Ascending aorta (tissue), 2 donors: ENCODE data around the gene TBC1D4. TPM values are rescaled to one million over a fixed set of nuclear protein-coding genes. Genes with fewer than 3 reads are reported as not detected.
"Not testable (repeated sequence)": the region's sequence is repeated elsewhere in the genome, so short reads cannot be mapped to it uniquely, and the experiment has no call there.

Experiments used
- DNase-seq, 2 donors: peaks; one replicate each; pipeline ENCODE4 v3.0.0-alpha.2; 2019; ENCODE audit warnings: low spot score in 2 of 2
- H3K27ac ChIP-seq, 2 donors: fragments of 200-600 bp; sonication (generic); one replicate each; pipeline ENCODE4 v1.5.1; 2016 to 2017; ENCODE audit warnings: mild to moderate bottlenecking in 1 of 2
- H3K27me3 ChIP-seq: fragments of 200-600 bp; sonication (generic); one replicate; pipeline ENCODE4 v1.5.1; 2017
- H3K36me3 ChIP-seq, 2 donors: fragments of 200-600 bp; sonication (generic); one replicate each; pipeline ENCODE4 v1.5.1; 2016
- H3K4me1 ChIP-seq, 2 donors: fragments of 200-600 bp; sonication (generic); one replicate each; pipeline ENCODE4 v1.5.1; 2016 to 2017; ENCODE audit warnings: mild to moderate bottlenecking in 1 of 2
- H3K4me3 ChIP-seq, 2 donors: fragments of 200-600 bp; sonication (generic); one replicate each; pipeline ENCODE4 v1.5.1; 2016 to 2017; ENCODE audit warnings: mild to moderate bottlenecking in 1 of 2
- H3K9me3 ChIP-seq, 2 donors: fragments of 200-600 bp; sonication (generic); one replicate each; pipeline ENCODE4 v1.5.1; 2016
- intact Hi-C: fragments of 100-400 bp; cut with DNase I; formaldehyde crosslinking; loops from one replicate; pipeline ENCODE4 v1.15.1; 2023
- total RNA-seq: library from RNA; depleted of rRNA; stranded (reverse); fragments of >200 nt; gene quantifications from one replicate; pipeline ENCODE4 v1.1.0, GENCODE V29; 2016
- TF ChIP-seq, protein P1 (sequence below), 3 experiments: fragments of 200-600 bp in 2 of 3; fragments of 450-650 bp in 1 of 3; sonication (generic) in 2 of 3; IDR thresholded peaks; one replicate each; pipeline ENCODE4 v1.5.1; 2016 to 2019; ENCODE audit warnings: antibody characterized with exemption in 3 of 3, mild to moderate bottlenecking in 1 of 3, moderate library complexity in 1 of 3

Gene TBC1D4
- total RNA-seq, 1 donor from 2014 or later, result 9.5 TPM

DNA sequence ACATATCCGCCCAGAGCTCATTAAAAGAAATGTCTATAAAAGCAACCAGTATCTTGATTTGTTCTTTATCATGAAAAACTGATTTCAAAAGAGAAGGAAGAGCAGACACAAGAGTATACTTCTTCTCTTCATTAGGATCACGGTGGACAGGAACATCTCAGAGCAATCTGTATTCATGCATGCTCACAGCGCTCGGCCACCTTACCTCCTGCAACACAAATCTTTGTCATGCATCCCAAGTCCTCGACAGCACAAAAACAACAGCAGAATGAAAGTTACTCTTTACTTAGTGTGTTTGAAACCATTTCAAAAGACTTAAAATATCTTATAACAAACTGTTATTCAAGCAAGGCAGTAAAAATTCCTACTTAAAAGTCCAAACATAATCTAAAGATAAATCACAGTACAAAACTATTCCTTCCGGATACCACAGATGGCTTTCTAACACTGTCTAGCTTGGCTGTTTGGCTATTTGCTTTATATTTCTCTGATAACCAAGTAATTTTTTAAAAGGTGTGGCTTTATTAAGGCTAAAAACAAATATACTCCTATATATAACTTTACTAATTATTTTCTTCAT, 174.5 kb downstream of the TBC1D4 start:
- H3K4me3 ChIP-seq, result no peak overlapping the region
- peaks cover 0 to 5% of the 10 kb centered on the region in 2 donors for H3K36me3 ChIP-seq
- DNase-seq, result no peak
- no peaks in the 10 kb centered on the region for H3K9me3 ChIP-seq
- no peaks in the 10 kb centered on the region for H3K27me3 ChIP-seq
- intact Hi-C loops, result no loop called here
- H3K4me1 ChIP-seq, result no peaks in the 10 kb centered on the region
- H3K27ac ChIP-seq, result no peak overlapping the region
- TF ChIP-seq, protein P1, sequence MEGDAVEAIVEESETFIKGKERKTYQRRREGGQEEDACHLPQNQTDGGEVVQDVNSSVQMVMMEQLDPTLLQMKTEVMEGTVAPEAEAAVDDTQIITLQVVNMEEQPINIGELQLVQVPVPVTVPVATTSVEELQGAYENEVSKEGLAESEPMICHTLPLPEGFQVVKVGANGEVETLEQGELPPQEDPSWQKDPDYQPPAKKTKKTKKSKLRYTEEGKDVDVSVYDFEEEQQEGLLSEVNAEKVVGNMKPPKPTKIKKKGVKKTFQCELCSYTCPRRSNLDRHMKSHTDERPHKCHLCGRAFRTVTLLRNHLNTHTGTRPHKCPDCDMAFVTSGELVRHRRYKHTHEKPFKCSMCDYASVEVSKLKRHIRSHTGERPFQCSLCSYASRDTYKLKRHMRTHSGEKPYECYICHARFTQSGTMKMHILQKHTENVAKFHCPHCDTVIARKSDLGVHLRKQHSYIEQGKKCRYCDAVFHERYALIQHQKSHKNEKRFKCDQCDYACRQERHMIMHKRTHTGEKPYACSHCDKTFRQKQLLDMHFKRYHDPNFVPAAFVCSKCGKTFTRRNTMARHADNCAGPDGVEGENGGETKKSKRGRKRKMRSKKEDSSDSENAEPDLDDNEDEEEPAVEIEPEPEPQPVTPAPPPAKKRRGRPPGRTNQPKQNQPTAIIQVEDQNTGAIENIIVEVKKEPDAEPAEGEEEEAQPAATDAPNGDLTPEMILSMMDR (IDR thresholded peaks at IDR 0.05), result no peak

DNA sequence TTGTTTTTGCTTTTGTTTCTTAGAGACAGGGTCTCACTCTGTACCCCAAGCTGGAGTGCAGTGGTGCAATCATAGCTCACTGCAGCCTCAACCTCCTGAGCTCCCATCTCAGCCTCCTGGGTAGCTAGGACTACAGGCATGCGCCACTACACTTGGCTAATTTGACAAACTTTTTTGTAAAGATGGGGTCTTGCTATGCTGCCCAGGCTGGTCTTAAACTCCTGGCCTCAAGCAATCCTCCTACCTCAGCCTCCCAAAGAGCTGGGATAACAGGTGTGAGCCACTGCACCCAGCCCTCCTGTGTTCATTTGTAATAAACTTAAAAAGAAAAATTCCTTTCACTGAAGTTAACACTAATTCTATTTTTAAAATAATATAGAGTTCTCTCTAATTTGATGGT, 175.0 kb downstream of the TBC1D4 start:
- intact Hi-C loops, H3K9me3 ChIP-seq, H3K27ac ChIP-seq, H3K36me3 ChIP-seq, DNase-seq, H3K27me3 ChIP-seq, H3K4me1 ChIP-seq, H3K4me3 ChIP-seq: not testable (repeated sequence)

GRCh38 chr13:75305059-75305458, 176.9 kb downstream of the TBC1D4 start:
- intact Hi-C loops, result no loop called here
- no peaks in the 10 kb centered on the region for H3K4me1 ChIP-seq
- peaks cover 0 to 3% of the 10 kb centered on the region in 2 donors for H3K36me3 ChIP-seq
- no peaks in the 10 kb centered on the region for H3K9me3 ChIP-seq
- DNase-seq, result no peak
- no peak overlapping the region for H3K4me3 ChIP-seq
- no peak overlapping the region for H3K27ac ChIP-seq
- TF ChIP-seq, protein P1 (IDR thresholded peaks at IDR 0.05), result no peak
- no peaks in the 10 kb centered on the region for H3K27me3 ChIP-seq

DNA sequence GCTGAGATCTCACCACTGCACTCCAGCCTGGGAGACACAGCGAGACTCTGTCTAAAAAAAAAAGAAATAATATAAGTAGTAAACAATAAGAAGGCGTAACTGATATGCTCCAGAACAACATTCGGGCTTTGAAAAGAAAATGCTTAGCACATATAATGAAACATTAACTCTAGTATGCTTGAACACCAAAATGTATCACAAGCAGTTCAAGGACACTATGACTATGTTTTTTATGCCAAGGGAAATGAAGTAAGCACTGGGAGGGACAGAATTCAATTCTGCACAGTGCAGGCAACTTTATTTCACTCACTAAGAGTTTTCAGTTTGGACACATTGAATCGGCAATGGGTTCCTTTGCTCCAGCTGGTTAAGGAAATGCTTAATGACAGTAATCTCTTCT, 178.7 kb downstream of the TBC1D4 start:
- TF ChIP-seq, protein P1 (IDR thresholded peaks at IDR 0.05), result no peak
- Histone ChIP-seq H3K9me3 (no peaks in the 10 kb centered on the region), H3K27me3 (no peaks in the 10 kb centered on the region), H3K4me1 (no peaks in the 10 kb centered on the region), H3K36me3 (peaks cover 0 to 6% of the 10 kb centered on the region in 2 donors), H3K27ac (no peak overlapping the region), H3K4me3 (no peak overlapping the region)
- intact Hi-C loops, result no loop called here
- no peak for DNase-seq

- H3K36me3 ChIP-seq, result peaks cover 0 to 10% of the 10 kb centered on the region in 2 donors
- H3K9me3 ChIP-seq, result no peaks in the 10 kb centered on the region
- no peaks in the 10 kb centered on the region for H3K27me3 ChIP-seq
- DNase-seq, result no peak
- no peak overlapping the region for H3K27ac ChIP-seq
- TF ChIP-seq, protein P1 (IDR thresholded peaks at IDR 0.05), result no peak
- intact Hi-C loops, result no loop called here
- no peak overlapping the region for H3K4me3 ChIP-seq
- no peaks in the 10 kb centered on the region for H3K4me1 ChIP-seq
Measured at GRCh38 chr13:75302071-75302698, 179.8 kb downstream of the TBC1D4 start.

DNA sequence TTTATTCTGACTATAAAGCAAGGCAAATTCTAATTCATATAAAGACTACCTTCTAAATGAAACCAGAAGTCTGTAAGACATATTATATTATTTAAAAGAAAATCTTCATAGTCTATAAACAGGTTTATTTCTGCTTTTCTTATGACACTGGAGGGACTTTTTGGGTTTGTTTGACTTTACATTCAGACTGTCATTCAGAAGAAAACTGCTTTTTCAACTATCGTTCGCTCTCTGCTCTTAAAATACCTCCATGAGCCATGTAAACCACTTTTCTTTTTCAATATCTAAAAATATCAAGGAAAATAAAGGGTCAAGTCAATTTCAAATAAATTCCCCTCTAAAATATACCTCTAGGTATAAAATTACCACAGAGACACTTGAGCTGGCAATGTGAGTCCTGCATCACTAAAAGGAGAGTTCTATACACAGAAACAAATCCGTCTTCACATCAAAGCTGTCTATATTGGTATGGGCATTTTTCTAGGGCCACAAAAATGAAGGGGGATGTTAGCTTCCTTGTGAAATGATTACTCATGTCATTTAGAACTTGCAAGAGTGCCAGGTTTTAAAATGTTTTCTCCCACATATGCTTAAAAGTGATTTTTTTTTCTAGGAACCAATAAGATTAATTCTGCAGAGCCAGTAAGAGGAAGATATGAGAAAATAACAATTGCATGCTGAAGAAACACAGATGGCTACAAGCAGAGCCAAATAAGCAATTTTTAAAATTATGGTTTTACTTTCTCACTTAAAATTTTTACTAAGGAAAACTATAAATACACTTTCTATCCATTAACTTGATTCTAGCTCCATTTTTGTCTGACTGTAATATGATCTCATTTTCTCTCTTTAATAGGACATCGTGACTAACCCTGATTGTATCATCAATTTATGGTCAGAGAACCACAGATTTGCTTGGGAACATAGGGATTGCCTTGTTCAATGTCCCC, 181.8 kb downstream of the TBC1D4 start:
- DNase-seq, result no peak
- H3K27me3 ChIP-seq, result no peaks in the 10 kb centered on the region
- no peak overlapping the region for H3K4me3 ChIP-seq
- H3K36me3 ChIP-seq, result peaks cover 0 to 10% of the 10 kb centered on the region in 2 donors
- H3K4me1 ChIP-seq, result no peaks in the 10 kb centered on the region
- no peaks in the 10 kb centered on the region for H3K9me3 ChIP-seq
- no peak overlapping the region for H3K27ac ChIP-seq
- intact Hi-C loops, result no loop called here
- TF ChIP-seq, protein P1 (IDR thresholded peaks at IDR 0.05), result no peak
